EH (cell line): ENCODE measurements around the gene DOP1B.
"Not testable (repeated sequence)": the region's sequence is repeated elsewhere in the genome, so short reads cannot be mapped to it uniquely, and the experiment has no call there.

ENCODE experiments used
- DNase-seq: peaks from one replicate; pipeline ENCODE4 v3.0.0-alpha.2; 2015; ENCODE audit warnings: low read depth

Gene DOP1B

GRCh38 chr21:36156815-36157670 is at the start of gene DOP1B:
Gene DOP1B, plus strand, starts transcription at chr21:36156824. Its CDS starts 7,910 bp downstream, at chr21:36164734.
- no peak for DNase-seq

GRCh38 chr21:36109868-36110267 is 46.8 kb upstream of the DOP1B start:
- no peak for DNase-seq

- DNase-seq: no peak
Measured at GRCh38 chr21:36111238-36111637, 45.4 kb upstream of the DOP1B start.

GRCh38 chr21:36113647-36114428 is 42.8 kb upstream of the DOP1B start:
- DNase-seq: no peak

- DNase-seq: no peak
Measured at GRCh38 chr21:36115138-36115730, 41.4 kb upstream of the DOP1B start.

- DNase-seq: no peak
Measured at GRCh38 chr21:36117286-36117741, 39.3 kb upstream of the DOP1B start.

GRCh38 chr21:36120304-36120888 is 36.2 kb upstream of the DOP1B start:
- DNase-seq: peak; percentile 67

- DNase-seq: peak; percentile 22
Measured at GRCh38 chr21:36122977-36123376, 33.6 kb upstream of the DOP1B start.

- no peak for DNase-seq
Measured at GRCh38 chr21:36124395-36124794, 32.2 kb upstream of the DOP1B start.

- DNase-seq: peak; percentile 60
Measured at GRCh38 chr21:36125512-36126207, 31.0 kb upstream of the DOP1B start.

GRCh38 chr21:36126208-36126565 is 30.4 kb upstream of the DOP1B start:
- peak; percentile 13 for DNase-seq

- no peak for DNase-seq
Measured at GRCh38 chr21:36126621-36127110, 30.0 kb upstream of the DOP1B start.

GRCh38 chr21:36127250-36127904 is 29.2 kb upstream of the DOP1B start:
- DNase-seq: no peak

- DNase-seq: no peak
Measured at GRCh38 chr21:36127977-36128376, 28.6 kb upstream of the DOP1B start.

GRCh38 chr21:36129219-36129618 is 27.4 kb upstream of the DOP1B start:
- DNase-seq: no peak

GRCh38 chr21:36130414-36130762 is 26.2 kb upstream of the DOP1B start:
- not testable (repeated sequence) for DNase-seq

- DNase-seq: not testable (repeated sequence)
Measured at GRCh38 chr21:36130839-36131238, 25.8 kb upstream of the DOP1B start.

- DNase-seq: no peak
Measured at GRCh38 chr21:36132696-36133095, 23.9 kb upstream of the DOP1B start.

GRCh38 chr21:36134803-36135390 is 21.7 kb upstream of the DOP1B start, which contains the start of gene CBR3:
Gene CBR3, plus strand, starts transcription at chr21:36135079. Its CDS starts 114 bp downstream, at chr21:36135193.
- peak; percentile 68 for DNase-seq

- peak; percentile 92 for DNase-seq
Measured at GRCh38 chr21:36135391-36136102, 21.1 kb upstream of the DOP1B start.
